GM13977 (cell line): ENCODE results near the gene ERVH48-1.
A peak's percentile ranks its signal among the peaks of the same experiment; 100 is the strongest.
"Not testable (repeated sequence)": the region's sequence is repeated elsewhere in the genome, so short reads cannot be mapped to it uniquely, and the experiment has no call there.

ENCODE experiments used
- DNase-seq: peaks from one replicate; pipeline ENCODE4 v3.0.0; 2012; ENCODE audit warnings: low spot score
- CTCF ChIP-seq: IDR thresholded peaks from 2 replicates; pipeline ENCODE4 v1.5.1; 2012; ENCODE audit warnings: mild to moderate bottlenecking, control low read depth; ENCODE audit not compliant: insufficient read depth; ENCODE audit errors: extremely low read depth, missing control alignments
- in situ Hi-C: fragments of 300-500 bp; cut with MboI; formaldehyde crosslinking; loops from one replicate; pipeline ENCODE4 v1.12.0; 2022; ENCODE audit warnings: low sequenced_read_pairs, low pct_unique_long_range_greater_than_20kb, mixed read lengths, inconsistent platforms; ENCODE audit not compliant: unreplicated experiment

Gene ERVH48-1

DNA sequence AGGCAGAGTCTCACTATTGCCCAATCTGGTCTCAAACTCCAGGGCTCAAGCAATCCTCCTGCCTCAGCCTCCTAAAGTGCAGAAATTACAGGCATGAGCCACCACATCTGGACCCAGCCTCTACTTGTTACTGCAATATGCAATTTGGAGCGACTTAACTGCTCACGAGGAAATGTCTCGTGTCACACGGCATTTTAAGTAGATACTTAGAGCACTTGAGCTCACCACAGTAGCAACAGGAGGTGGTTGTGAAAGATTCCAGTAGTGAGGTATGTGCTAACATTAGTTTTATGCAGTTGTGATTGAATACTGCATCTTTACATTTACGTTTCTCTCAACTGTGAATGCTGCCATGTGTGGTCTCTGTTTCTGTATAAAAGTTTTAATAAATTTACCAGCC lies 38.1 kb downstream of the ERVH48-1 start:
- DNase-seq = no peak
- in situ Hi-C loops = no loop called here
- TF ChIP-seq CTCF = no peak

DNA sequence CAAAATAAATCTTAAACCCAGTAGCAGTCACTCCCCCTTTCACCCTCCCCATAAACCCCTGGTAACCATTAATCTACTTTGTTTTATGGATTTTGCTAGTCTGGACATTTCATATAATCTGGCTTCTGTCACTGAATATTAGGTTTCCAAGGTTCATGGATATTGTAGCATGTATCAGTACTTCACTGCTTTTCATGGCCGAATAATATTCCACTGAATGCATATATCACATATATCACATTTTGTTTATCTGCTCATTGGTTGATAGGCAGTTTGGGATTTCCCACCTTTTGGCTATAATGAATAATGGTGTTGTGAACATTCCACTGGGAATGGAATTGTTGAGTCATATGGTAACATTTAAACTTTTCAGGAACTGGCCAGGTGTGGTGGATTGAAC lies 41.5 kb downstream of the ERVH48-1 start:
- TF ChIP-seq CTCF = no peak
- no peak for DNase-seq

GRCh38 chr21:42880352-42880751 lies 45.1 kb downstream of the ERVH48-1 start:
- no peak for DNase-seq
- in situ Hi-C loops = no loop called here
- TF ChIP-seq CTCF = no peak

More for the DNA sequence above, 41.5 kb downstream of the ERVH48-1 start:
- in situ Hi-C loops = no loop called here

DNA sequence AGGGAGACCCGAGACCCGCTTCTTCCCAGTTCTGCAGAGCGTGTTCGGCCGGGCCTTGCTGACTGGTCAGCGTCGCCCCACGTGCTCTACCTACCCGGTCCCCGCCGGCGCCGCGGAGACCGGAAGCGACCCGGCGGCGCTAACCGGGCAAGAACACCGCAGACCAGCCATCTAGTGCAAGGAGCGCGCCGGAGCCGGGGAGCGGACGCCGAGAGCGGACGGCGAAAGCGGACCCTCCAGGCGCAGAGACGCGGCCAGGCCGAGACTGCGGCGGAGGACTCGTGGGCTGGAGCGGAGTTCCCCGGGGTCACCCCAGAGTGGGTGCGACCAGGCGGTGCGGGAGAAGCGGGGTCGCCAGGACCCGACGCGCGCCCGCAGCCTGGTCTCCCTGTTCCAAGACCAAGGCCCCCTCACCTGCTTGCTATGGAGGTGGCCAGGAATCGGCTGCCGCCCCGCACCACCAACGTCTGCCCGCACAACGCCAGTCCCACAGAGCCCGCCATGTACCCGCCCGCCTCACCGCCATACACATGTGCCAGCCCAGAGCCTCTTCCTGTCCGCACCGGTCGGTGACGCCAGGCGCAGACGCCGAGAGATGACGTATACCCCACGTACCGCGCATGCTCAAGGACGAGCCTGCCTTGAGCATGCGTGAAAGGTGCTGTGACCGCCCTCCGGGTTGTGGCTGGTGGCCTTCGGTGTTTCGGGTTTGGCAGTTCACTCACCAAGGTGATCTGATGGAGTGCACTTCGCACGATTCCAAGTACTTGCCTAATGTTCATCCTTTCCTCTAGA lies 46.2 kb downstream of the ERVH48-1 start, which contains the start of gene WDR4:
Gene WDR4 (minus strand): TSS at position 547 of the 795 bp plus-strand sequence. CDS start 44 bp downstream, at position 503.
- peak; percentile 99 for DNase-seq
- in situ Hi-C loops = no loop called here
- no peak for TF ChIP-seq CTCF

- in situ Hi-C loops = no loop called here
- DNase-seq = no peak
- no peak for TF ChIP-seq CTCF
These were observed 46.8 kb downstream of the ERVH48-1 start for GRCh38 chr21:42878678-42878992.

- DNase-seq, in situ Hi-C loops: not testable (repeated sequence)
These were observed 49.6 kb downstream of the ERVH48-1 start for GRCh38 chr21:42875811-42876210.

- in situ Hi-C loops = no loop called here
- no peak for TF ChIP-seq CTCF
- DNase-seq = no peak
These were observed 52.3 kb downstream of the ERVH48-1 start for GRCh38 chr21:42873096-42873495.
